EL (cell line): ENCODE results near the gene DNAJC13.
"Not testable (repeated sequence)": the region's sequence is repeated elsewhere in the genome, so short reads cannot be mapped to it uniquely, and the experiment has no call there.

Source experiments
- DNase-seq: peaks from one replicate; pipeline ENCODE4 v3.0.0-alpha.2; 2016

The DNAJC13 gene

DNA sequence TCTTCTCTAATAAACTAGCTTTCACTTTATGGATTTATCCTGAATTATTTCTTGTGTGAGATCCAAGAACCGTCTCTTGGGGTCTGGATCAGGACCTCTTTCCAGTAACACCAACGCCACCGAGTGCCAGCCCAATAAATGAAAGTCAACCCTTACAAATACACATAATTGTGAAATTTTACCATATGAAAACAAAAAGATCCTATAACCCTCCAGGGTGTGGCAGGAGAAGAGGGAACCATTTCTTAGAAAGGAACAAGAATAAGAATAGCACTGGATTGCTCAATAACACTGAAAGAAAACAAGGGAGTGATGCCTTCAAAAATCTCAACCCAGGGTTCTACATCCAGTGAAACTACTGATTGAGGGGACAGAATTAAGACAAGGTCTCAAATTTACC is 128.2 kb downstream of the DNAJC13 start:
- DNase-seq = no peak

DNA sequence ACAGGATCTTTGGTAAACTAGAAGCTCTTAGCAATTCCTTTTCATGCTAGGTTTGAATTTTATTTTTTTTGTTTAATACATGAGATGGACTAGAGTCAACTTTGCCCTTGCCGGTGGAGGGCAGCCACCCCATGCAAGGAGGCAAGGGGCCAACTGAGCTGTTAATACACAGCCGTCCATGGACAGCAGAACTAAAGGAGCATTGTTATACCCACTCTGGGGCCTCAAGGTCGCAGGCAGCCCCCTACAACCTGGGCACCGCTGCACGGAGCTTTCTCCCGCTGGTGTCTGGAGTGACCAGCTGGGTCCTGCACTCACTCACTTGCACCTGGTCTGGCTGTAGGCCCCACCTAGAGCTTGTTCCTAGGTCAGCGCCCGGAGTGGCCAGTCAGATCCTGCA is 131.9 kb downstream of the DNAJC13 start:
- DNase-seq = no peak

DNA sequence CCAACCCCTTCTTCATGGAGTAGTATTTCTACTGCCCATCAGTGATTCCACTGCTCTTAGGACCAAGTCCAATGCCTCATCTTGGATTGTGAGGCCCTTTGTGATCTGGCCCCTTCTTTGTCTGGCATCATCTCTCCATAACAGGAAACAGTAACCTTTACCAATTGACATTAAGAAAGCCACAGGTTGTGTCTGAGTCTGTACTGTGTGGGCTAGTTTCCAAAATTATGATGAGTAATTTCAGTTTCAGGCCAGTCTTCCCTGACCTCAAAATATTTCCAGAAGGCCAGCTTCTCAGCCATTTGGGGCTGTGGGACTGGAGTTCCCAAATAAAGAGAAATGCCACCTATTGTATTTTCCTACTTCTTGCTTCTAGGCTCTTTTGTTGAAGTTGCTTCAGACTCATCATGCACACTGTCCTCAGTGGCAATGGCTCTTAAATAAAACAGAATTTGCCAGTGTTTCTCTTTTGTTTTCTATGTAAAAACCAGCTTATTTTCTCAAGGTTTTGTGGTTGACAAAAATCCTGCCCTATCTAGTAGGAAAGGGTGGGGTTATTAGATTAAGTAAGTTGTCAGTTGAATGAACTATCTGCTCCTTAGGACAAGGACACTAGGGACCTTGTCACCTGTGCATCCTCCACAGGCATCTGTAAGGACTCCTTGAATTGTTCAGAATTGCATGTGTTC is 132.7 kb downstream of the DNAJC13 start:
- peak; percentile 78 for DNase-seq

DNA sequence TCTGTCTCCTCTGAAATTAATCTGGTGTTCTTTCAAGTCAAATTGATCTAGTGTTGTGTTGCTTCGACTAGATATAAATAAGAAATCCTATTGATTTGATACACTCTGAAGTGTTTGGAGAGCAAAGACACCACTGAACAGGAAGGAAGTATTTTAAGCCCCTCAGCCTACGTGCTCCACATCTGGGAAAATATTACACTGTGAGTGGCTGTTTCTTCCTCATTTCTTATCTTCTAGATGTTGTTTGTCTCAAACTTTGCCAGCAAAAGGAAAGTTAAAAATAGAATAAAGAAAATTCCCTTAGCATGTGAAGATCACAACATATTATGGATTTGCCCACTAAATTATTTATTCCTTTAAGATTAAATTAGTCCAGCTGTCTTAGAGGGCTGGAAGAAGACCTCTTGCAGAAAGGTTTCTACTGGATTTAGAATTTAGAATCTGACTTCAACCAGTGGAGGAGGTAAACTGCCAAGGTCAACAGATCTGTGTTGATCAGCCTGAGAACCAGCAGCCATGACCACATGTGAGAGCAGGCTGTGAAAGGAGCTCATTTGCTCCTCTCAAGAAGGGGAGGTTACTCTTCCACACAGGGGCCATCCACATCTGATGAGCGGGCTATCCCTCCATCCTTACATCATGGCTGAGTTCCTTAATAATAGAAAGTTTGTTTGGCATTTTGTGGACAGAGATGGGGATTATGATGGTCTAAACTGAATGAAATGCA is 133.4 kb downstream of the DNAJC13 start:
- no peak for DNase-seq

DNA sequence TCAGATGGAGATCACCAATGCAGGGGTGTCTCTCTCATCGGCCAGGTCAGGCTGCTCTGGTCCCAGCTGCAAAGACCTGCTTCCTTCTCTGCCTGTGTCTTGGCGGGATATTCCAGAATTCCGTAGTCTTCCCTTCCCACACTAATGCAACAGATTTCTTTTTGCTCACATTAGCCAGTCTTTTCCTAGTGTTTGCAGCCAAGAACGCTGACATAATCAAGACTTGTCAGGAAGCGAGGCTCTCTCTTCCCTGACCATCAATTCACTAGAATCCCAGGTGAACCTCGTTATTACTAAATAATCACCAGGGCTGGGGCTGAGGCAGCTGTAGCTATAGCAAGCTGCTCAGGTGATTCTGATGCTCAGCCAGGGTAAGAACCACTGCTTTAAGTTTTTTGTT is 136.5 kb downstream of the DNAJC13 start:
- no peak for DNase-seq

DNA sequence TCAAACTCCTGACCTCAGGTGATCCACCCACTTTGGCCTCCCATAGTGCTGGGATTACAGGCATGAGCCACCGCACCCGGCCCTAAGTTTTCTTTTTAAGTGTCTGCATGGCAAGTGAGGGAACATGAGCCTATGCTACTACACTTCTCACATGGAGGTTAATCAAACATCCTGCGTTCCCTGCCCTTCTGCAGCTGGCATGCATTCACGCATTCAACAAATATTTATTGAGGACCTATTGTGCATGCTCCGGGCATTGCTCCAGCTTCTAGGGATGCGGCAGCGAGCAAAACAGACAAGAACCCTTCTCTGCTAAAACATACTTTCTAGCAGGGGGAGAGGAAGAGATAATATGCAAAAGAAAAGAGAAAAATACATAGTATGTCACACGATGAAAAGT is 137.1 kb downstream of the DNAJC13 start:
- peak; percentile 63 for DNase-seq

DNA sequence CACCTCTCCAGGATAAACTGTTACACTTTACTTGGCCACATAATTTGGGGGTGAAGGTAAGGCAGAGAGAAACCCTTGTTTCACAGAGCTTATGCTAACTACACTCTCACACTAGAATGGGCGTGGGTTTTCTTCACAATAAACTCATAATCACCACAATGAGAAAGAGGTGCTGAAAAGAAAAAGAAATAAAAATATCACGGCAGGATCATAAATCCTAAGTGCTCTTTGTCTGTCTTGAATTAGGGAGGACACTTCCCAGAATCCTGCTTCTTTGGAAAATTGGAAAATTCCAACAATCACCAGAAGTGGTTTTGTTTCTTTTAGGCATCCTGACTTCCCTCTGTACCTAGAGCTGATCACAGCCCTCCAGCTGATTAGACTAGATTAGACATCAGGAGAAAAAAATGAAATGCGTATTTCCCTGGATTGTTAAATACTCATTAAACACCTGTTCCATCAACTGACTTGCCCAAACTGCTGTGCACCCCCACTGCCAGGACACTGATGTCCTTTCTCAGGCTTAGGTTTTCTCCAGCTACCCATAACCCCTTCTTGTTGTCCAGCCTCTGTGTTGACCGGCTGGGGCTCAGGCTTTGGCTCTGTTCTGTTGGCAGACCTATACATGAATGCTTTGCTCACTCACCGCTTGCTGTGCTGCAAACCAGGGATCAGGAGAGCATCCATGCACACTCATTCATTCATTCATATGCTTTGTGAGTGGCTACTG is 138.2 kb downstream of the DNAJC13 start:
- DNase-seq = no peak

DNA sequence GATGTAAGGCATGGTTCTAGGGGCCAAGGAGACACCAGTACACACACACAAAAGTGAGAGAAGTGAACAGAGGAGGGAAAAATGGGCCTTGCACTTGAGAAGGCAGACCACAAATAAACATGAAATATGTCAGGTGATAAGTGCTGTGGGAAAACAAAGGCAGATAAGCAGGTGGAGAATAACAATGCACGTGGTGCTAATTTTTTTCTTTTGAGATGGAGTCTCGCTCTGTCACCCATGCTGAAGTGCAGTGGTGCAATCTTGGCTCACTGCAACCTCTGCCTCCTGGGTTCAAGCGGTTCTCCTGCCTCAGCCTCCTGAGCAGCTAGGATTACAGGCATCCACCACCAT is 138.7 kb downstream of the DNAJC13 start:
- not testable (repeated sequence) for DNase-seq

DNA sequence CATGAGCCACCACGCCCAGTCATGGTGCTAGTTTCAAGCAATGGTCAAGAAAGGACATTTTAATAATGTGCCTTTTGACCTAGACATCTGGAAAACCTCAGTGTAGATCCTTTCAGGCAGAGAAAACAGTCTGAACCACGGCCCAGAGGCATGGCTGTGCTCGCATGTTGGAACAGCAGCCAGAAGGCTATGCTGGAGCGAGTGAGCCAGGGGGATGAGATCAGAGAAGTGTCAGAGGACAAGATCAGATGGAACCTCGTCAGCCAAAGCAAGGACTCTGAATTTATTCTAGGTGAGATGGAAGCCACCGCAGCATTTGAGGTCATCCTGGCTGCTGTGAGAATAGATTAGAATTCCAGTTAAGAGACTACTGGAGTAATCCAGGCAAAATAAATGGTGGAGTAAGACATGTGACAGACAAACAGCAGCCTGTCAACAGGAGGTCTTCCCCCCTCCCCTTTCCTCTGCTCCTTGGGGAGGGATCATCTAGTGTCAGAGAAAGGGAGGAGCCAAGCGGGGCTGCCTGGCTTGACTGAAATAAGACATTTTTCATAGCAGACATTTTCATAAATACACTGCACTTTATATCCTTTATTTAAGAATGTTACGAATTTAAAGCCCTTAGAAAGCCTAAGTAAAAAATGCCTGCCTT is 139.3 kb downstream of the DNAJC13 start:
- DNase-seq = no peak

DNA sequence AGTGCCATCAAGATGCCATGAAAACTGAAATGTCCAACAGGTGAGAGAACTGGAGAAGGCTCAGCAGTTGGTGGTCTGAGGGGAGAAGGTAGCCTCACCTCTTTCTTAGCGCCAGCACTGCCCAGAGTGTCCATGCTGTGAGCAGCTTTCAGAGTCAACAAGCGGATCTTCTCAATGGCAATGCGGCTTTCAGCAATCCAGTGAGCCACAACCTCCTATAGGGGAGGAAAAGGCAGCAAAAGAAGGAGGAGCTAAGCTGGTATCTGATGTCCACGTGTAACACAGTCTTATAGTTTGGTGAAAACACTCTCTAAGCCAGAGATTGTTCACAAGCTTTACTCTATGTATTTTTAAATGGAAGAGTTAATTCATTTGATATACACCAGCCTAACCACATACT is 143.7 kb downstream of the DNAJC13 start:
- DNase-seq = no peak

DNA sequence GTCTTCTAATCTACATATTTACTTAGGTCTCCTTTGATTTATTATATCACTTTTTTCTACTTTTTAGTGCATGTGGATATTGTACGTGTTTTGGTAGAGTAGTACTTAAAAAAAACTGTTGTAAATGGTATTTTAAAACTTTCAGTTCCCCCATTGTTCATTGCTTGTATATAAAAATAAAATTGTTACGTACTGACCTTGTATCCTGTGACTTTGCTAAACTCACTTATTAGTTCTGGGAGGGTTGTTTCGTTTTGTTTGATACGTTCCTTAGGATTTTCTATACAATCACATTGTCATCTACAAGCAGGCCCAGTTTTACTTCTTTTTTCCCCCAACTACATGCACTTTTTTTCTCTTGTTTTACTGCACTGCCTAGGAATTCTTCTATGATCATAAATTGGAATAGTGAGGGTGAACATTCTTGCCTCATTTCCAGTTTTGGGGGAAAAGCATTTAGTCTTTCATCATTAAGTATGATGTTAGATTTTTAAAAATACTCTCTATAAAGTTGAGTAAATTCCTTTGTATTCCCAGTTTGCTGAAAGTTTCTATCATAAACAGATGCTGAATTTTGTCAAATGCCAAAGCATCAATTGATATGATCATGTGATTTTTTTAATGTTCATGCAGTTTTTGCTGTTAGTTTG is 146.2 kb downstream of the DNAJC13 start:
- no peak for DNase-seq

DNA sequence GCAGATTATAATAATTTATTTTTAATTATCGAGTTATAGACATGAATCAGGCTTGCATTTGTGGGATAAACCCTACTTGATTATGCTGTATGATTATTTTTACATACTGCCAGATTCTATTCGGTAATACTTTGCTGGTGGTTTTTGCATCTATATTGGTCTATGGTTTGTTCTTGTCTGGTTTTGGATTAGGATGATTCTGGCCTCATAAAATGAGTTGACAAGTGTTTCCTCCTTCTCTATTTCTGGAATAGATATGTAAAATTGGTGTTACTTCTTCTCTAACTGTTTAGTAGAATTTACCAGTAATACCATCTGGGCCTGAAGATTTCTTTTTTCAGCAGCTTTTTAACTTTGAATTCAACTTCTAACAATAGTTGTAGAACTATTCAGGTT is 146.8 kb downstream of the DNAJC13 start:
- DNase-seq = no peak

DNA sequence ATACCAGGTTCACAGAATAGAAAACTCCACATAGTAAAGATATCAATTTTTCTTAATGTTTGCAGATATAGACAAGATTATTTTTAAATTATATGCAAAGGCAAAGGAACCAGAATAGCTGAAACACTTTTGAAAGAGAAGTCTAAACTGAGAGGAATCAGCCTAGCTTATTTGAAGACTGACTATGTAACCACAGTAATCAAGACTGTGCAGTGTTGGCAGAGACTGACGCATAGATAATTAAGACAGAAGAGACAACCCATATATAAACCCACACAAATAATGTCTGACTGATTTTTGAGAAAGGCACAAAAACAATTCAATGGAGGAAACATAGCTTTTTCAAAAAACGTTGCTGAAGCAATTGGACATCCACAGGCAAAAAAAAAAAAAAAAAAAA is 151.1 kb downstream of the DNAJC13 start:
- no peak for DNase-seq

DNA sequence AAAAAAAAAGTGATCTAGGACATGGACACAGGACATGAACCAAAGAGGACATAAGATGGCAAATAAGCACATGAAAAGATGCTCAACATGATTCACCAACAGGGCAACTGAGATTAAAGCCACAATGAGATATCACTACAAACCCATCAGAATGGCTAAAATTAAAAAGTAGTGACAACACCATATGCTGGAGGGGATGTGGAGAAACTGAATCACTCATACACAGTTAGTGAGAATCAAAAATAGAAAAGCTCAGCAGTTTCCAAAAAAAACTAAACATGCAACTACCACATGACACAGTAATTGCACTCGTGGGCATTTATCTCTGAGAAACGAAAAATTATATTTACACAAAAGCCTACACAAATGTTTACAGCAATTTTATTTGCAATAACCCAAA is 151.9 kb downstream of the DNAJC13 start:
- peak; percentile 11 for DNase-seq

DNA sequence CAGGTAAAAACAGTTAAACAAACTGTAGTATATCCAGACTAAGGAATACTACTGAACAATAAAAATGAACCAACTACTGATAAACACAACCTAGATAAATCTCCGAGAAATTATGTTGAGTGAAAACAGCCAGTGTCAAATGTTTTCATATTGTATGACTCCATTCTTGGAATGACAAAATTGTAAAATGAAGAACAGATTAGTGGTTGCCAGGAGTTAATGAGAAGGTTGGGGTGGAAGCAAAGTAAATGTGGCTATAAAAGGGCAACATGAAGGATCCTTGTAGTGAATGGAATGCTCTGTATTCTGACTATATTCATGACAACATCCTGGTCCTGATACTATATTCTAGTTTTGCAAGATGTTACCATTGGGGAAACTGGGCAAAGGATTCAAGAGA is 152.3 kb downstream of the DNAJC13 start:
- DNase-seq = no peak

DNA sequence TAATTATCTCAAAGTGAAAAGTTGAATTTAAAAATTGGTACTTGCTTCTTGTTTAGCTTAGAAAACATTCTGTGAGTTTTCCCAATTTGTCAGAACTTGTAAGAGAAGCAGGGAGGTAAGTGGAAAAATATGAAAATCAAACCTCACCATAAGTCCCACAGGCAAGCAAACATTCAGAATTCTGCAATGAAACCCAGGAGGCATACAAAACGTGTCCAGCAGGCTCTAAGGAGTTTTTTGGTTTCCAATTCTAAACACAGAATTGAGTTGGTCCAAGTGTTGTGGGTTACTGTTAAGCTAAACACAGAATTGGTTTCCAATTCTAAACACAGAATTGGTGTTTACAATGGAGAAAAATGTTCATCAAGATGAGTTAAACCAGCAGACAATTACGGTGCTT is 152.7 kb downstream of the DNAJC13 start:
- no peak for DNase-seq

DNA sequence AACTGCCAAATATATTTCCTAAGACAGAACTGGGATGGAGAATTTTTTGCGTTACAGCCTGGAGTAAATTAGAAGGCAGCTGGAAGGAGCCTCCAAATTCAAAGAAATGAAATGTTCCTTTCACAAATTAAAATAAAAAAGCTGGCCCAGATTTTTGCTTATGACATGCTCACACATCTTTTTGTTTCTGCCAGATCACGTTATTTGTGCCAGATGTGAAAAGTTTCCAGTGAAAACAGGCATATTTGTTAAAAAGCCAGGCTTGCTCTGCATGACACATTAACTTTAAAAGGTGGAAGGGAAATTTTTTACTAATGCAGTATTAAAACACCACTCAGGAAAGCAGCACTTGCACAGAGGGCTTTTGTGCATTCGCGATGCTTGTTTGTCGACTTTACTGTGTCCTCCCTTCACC is 156.5 kb downstream of the DNAJC13 start:
- DNase-seq = no peak

DNA sequence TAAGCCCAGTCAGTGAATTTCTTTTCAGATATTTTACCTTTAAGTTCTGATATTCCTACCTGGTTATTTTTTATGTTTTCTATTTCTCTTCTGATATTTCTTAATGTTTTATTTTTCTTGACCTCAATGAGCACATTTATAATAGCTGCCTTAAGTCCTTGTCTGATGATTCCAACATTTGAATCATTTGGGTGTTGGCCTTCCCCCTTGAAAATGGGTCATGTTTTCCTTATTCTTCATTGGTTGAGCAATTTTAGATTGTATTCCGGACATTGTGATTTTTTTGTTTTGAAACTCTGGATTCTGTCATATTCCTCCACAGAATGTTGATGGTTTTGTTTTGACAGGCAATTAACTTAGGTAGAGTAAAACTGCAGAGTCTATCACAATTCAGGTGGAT is 170.1 kb downstream of the DNAJC13 start:
- DNase-seq = no peak
